ENCODE measurements around the gene ITPKB. TPM values are rescaled to one million over a fixed set of nuclear protein-coding genes. Genes with fewer than 3 reads are reported as not detected.
A peak's percentile ranks its signal among the peaks of the same experiment; 100 is the strongest.

The ITPKB gene
- total RNA-seq, 1 experiment from 2014 or later: 9.5 TPM

- Mint-ChIP-seq H3K27ac (ENCODE audit: low read depth, unreplicated experiment) (peak overlapping the region; percentile 67), H3K36me3 (ENCODE audit: insufficient read depth, unreplicated experiment) (peaks cover 6% of the 10 kb centered on the region), H3K9me3 (ENCODE audit: unreplicated experiment) (peaks cover 8% of the 10 kb centered on the region), H3K4me3 (ENCODE audit: unreplicated experiment) (no peak overlapping the region), H3K4me1 (ENCODE audit: insufficient read depth, unreplicated experiment) (no peaks in the 10 kb centered on the region), H3K27me3 (ENCODE audit: insufficient read depth, unreplicated experiment) (no peaks in the 10 kb centered on the region)
- no TSS peak for BruUV-seq (replicated peaks)
- CTCF ChIA-PET: interaction anchor here (0.6 to 0.7 kb wide), 2 partner anchors 91 to 111 kb away, joined by 3 to 4 read pairs; no protein-coding TSS in a partner anchor
- no peak for TF ChIP-seq CTCF (IDR thresholded peaks at IDR 0.05; ENCODE audit: unreplicated experiment)
- intact Hi-C loops (cut with micrococcal nuclease): no loop called here
- peak; percentile 83 for DNase-seq (ENCODE audit: unreplicated experiment)
- POLR2A ChIA-PET: interaction anchor here (0.6 to 1.0 kb wide), 2 partner anchors 55 to 98 kb away, joined by 3 to 5 read pairs; no protein-coding TSS in a partner anchor
Measured at GRCh38 chr1:226717256-226717909, 21.7 kb downstream of the ITPKB start.

GRCh38 chr1:226716577-226716976 is 22.5 kb downstream of the ITPKB start:
- no TSS peak for BruUV-seq (replicated peaks)
- TF ChIP-seq CTCF (IDR thresholded peaks at IDR 0.05; ENCODE audit: unreplicated experiment): no peak
- CTCF ChIA-PET: interaction anchor here (0.6 to 0.7 kb wide), 2 partner anchors 90 to 829 kb away, joined by 3 to 4 read pairs; no protein-coding TSS in a partner anchor
- POLR2A ChIA-PET: interaction anchor here (0.6 to 1.0 kb wide), 3 partner anchors 54 to 113 kb away, joined by 3 to 5 read pairs (median 4); no protein-coding TSS in a partner anchor
- intact Hi-C loops (cut with micrococcal nuclease): no loop called here
- Mint-ChIP-seq H3K36me3 (ENCODE audit: insufficient read depth, unreplicated experiment) (peaks cover 6% of the 10 kb centered on the region), H3K27me3 (ENCODE audit: insufficient read depth, unreplicated experiment) (no peaks in the 10 kb centered on the region), H3K27ac (ENCODE audit: low read depth, unreplicated experiment) (no peak overlapping the region), H3K9me3 (ENCODE audit: unreplicated experiment) (peaks cover 8% of the 10 kb centered on the region), H3K4me3 (ENCODE audit: unreplicated experiment) (no peak overlapping the region), H3K4me1 (ENCODE audit: insufficient read depth, unreplicated experiment) (no peaks in the 10 kb centered on the region)
- DNase-seq (ENCODE audit: unreplicated experiment): no peak

- Mint-ChIP-seq H3K4me3 (ENCODE audit: unreplicated experiment) (no peak overlapping the region), H3K4me1 (ENCODE audit: insufficient read depth, unreplicated experiment) (peaks cover 13% of the 10 kb centered on the region), H3K9me3 (ENCODE audit: unreplicated experiment) (peaks cover 8% of the 10 kb centered on the region), H3K36me3 (ENCODE audit: insufficient read depth, unreplicated experiment) (peaks cover 6% of the 10 kb centered on the region), H3K27me3 (ENCODE audit: insufficient read depth, unreplicated experiment) (no peaks in the 10 kb centered on the region), H3K27ac (ENCODE audit: low read depth, unreplicated experiment) (no peak overlapping the region)
- intact Hi-C loops (cut with micrococcal nuclease): no loop called here
- TF ChIP-seq CTCF (IDR thresholded peaks at IDR 0.05; ENCODE audit: unreplicated experiment): no peak
- no TSS peak for BruUV-seq (replicated peaks)
- ChIA-PET POLR2A (interaction anchor here (0.6 to 0.8 kb wide), 2 partner anchors 100 to 226 kb away, joined by 3 read pairs; partner anchors contain the start of gene COQ8A), CTCF (interaction anchor here (0.7 to 1.2 kb wide), 3 partner anchors 10 to 412 kb away, joined by 3 to 5 read pairs (median 3); no protein-coding TSS in a partner anchor)
- DNase-seq (ENCODE audit: unreplicated experiment): no peak
Measured at GRCh38 chr1:226714148-226714547, 24.9 kb downstream of the ITPKB start.

- no peak overlapping the region for H3K4me3 Mint-ChIP-seq (ENCODE audit: unreplicated experiment)
- ChIA-PET CTCF (interaction anchor here (0.6 to 2.0 kb wide), 8 partner anchors 10 to 273 kb away, joined by 3 to 18 read pairs (median 4); no protein-coding TSS in a partner anchor), POLR2A (interaction anchor here (0.7 to 1.0 kb wide), 2 partner anchors 9 to 23 kb away, joined by 3 to 4 read pairs; no protein-coding TSS in a partner anchor)
- H3K36me3 Mint-ChIP-seq (ENCODE audit: insufficient read depth, unreplicated experiment): peaks cover 6% of the 10 kb centered on the region
- H3K9me3 Mint-ChIP-seq (ENCODE audit: unreplicated experiment): peaks cover 8% of the 10 kb centered on the region
- no peak overlapping the region for H3K27ac Mint-ChIP-seq (ENCODE audit: low read depth, unreplicated experiment)
- H3K27me3 Mint-ChIP-seq (ENCODE audit: insufficient read depth, unreplicated experiment): no peaks in the 10 kb centered on the region
- BruUV-seq (replicated peaks): no TSS peak
- intact Hi-C loops (cut with micrococcal nuclease): no loop called here
- DNase-seq (ENCODE audit: unreplicated experiment): no peak
- peaks cover 24% of the 10 kb centered on the region for H3K4me1 Mint-ChIP-seq (ENCODE audit: insufficient read depth, unreplicated experiment)
- no peak for TF ChIP-seq CTCF (IDR thresholded peaks at IDR 0.05; ENCODE audit: unreplicated experiment)
Measured at GRCh38 chr1:226712742-226713419, 26.2 kb downstream of the ITPKB start.

All from MCF 10A (cell line).